Activated CD8-positive, alpha-beta memory T cell treated with anti-CD3 and anti-CD28 coated beads, Interleukin-2, amount 50 U/mL, for 24 hours (primary cell): ENCODE measurements around the gene NOC2L.
"Not testable (repeated sequence)": the region's sequence is repeated elsewhere in the genome, so short reads cannot be mapped to it uniquely, and the experiment has no call there.

ENCODE experiments used
- DNase-seq: peaks from one replicate; pipeline ENCODE4 v3.0.0-alpha.2; 2020; ENCODE audit errors: extremely low read depth

The NOC2L gene

GRCh38 chr1:993379-993995 lies 34.4 kb upstream of the NOC2L start:
- DNase-seq = no peak

GRCh38 chr1:992362-992761 lies 33.3 kb upstream of the NOC2L start:
- no peak for DNase-seq

GRCh38 chr1:991895-992294 lies 32.8 kb upstream of the NOC2L start:
- DNase-seq = no peak

GRCh38 chr1:991275-991674 lies 32.2 kb upstream of the NOC2L start:
- not testable (repeated sequence) for DNase-seq

DNA sequence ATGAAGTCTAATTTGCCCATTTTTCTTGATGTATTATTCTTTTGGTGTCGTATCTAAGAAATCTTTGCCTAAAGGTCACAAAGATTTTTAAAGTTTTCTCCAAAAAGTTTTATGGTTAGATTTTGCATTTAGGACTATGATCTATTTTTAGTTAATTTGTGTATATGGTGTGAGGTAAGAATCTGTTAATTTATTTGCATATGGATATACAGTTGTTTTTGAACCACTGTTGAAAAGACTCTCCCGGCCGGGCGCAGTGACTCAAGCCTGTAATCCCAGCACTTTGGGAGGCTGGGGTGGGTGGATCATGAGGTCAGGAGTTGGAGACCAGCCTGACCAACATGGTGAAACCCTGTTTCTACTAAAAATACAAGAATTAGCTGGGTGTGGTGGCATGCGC lies 29.0 kb upstream of the NOC2L start:
- not testable (repeated sequence) for DNase-seq

GRCh38 chr1:985126-985525 lies 26.1 kb upstream of the NOC2L start:
- DNase-seq = no peak

DNA sequence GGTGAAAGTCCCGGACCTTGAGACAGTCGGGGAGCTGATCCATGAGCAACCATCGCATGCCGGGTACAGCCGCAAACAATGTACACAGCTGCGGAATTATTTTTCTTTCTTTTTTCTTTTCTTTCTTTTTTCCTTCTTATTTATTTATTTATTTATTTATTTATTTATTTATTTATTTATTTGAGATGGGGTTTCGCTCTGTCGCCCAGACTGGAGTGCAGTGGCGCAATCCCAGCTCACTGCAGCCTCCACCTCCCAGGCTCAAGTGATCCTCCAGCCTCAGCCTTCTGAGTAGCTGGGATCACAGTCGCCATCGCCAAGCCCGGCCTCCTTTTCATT lies 25.4 kb upstream of the NOC2L start:
- DNase-seq = no peak

- no peak for DNase-seq
These were observed 24.9 kb upstream of the NOC2L start for GRCh38 chr1:983798-984475.

- DNase-seq = no peak
These were observed 23.8 kb upstream of the NOC2L start for GRCh38 chr1:982765-983436.

DNA sequence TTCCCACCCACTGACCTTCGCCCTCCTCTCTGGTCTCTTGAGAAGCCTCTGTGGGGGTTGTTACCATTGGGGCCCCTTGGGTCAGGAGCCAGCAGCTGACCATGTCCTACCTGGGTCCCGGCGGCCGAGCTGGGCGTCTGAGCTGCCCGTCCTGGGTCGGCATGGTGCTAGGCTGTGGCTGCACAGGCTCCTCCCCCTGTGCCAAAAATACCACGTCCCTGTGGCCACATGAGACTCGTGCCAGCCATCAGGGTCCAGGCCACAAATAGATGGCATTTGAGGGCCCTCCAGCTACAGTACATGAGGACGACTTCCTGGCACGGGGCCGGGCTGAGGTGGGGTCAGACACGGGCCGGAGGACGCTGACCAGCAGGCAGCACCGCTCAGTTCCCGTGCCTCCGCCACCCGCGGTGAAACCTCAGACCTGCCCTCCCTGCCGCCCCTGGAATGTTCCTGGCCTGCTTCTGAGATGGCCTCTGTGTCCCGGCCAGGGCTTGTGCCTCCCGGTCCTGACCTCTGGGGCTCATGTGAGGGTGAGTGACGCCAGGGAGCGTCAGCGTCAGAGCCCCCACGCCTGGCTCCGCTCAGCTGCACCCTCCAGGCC lies 23.0 kb upstream of the NOC2L start, which contains the start of gene PERM1:
Gene PERM1 (minus strand): TSS at position 139 of the 604 bp plus-strand sequence. CDS start 1,064 bp downstream, outside the sequence.
- no peak for DNase-seq

GRCh38 chr1:981491-981954 lies 22.5 kb upstream of the NOC2L start:
- DNase-seq = no peak

- DNase-seq = no peak
These were observed 21.7 kb upstream of the NOC2L start for GRCh38 chr1:980602-981395.

GRCh38 chr1:980137-980571 lies 21.1 kb upstream of the NOC2L start:
- DNase-seq = no peak

DNA sequence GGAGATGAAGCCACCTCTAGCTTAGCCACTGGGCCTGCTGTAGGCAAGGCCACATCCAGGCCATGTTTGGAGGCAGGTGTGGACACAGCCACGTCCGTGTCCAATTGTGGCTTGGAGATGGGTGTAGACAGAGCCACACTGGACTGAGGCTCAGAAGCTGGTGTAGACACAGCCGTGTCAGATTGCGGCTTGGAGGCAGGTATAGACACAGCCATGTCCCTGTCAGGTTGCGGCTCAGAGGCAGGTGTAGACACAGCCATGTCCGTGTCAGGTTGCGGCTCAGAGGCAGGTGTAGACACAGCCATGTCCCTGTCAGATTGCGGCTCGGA lies 20.7 kb upstream of the NOC2L start:
- DNase-seq = no peak

GRCh38 chr1:978835-979743 lies 20.0 kb upstream of the NOC2L start:
- no peak for DNase-seq

- no peak for DNase-seq
These were observed 19.2 kb upstream of the NOC2L start for GRCh38 chr1:978069-978834.

GRCh38 chr1:976791-977190 lies 17.7 kb upstream of the NOC2L start:
- DNase-seq = not testable (repeated sequence)

GRCh38 chr1:975896-976683 lies 17.0 kb upstream of the NOC2L start:
- no peak for DNase-seq

GRCh38 chr1:975365-975764 lies 16.3 kb upstream of the NOC2L start:
- no peak for DNase-seq
